Jurkat, Clone E6-1 (cell line): Measurements from ENCODE around the gene ANLN.
"Not testable (repeated sequence)": the region's sequence is repeated elsewhere in the genome, so short reads cannot be mapped to it uniquely, and the experiment has no call there.

Experiments used
- DNase-seq: peaks from one replicate; pipeline ENCODE4 v3.0.0-alpha.2; 2011; ENCODE audit warnings: low read depth, low spot score
- H3K4me3 ChIP-seq: 2 replicates; pipeline ENCODE4 v1.5.1; 2011; ENCODE audit warnings: mild to moderate bottlenecking, low read length, control low read depth, moderate library complexity

Gene ANLN

DNA sequence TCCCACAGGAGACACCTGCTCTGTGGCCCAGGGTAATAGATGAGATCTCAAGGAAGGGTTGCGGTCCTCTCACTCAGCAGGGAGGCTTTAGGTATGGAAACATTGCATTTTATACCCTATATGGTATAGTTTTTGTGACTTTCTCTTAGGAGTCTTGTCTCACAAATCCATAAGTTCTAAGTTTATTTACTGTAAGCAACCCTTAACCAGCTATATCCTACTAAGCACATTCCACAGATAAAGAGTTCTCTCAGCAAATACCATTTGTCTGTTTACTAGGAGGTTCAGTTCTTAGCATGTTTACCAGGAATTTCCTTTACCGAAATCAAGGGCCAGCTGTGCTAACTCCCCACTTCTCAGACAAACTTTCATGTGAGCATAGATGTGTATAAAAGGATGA, 66.9 kb downstream of the ANLN start:
- DNase-seq = no peak
- H3K4me3 ChIP-seq = no peak overlapping the region

DNA sequence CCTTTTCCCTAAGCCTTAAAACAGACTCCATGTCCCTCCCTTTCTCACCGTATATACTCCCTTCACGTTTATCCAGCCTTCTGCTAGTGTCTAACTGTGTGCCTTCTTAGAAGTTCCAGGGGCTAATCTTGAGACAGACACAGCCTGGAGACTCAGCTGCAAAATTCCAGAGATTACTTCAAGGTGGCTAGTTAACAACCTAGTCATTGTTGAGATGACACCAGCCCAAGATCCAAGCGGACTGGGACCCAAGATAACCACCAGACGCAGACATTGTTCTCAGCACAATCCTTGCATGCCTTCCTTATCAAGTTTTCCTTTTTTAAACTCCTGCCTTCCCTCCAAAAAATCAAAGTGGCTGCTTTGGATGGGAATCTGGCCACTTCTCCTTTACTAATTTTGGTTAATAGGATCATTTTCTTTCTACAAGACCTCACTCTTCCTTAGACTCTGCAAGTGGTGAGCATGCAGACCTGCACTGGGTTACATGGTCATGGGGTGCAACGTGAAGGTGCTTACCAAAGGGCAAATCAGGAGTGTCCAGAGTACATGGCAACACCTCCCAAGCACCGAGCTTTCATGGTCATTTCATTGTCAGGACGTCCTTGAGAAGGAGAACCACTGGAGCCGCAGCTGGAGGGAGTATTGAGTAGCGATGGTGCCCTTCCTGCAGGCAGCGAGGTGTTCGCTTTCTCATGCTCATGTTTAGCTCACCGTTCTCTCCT, 69.7 kb downstream of the ANLN start:
- H3K4me3 ChIP-seq = no peak overlapping the region
- no peak for DNase-seq

GRCh38 chr7:36460811-36461429, 71.3 kb downstream of the ANLN start:
- no peak for DNase-seq
- H3K4me3 ChIP-seq = no peak overlapping the region

DNA sequence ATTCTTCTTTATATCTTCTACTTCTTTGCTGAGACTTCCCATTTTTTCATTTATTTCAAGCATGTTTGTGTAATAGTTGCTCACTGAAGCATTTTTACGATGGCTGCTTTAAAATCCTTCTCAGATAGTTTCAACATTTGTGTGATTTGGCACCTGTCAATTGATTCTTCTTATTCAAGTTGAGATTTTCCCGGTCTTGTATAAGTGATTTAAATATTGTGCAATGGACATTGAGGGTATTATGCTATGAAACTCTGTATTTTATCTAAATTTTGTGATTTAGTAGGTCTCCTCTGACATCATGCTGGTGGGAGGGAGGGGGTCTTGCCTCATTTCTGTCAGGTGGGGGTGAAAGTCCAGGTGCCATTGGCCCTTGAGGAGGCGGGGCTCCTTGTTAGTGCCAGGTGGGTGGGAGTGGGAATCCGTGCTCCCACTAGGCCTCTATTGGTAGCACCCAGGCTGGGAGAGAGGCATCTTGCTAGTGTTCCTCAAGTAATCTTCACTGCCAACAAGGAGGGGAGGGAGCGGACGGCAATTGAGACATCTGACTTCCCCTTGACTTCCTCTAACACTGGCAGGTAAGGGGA, 73.0 kb downstream of the ANLN start:
- DNase-seq = no peak
- H3K4me3 ChIP-seq = no peak overlapping the region

DNA sequence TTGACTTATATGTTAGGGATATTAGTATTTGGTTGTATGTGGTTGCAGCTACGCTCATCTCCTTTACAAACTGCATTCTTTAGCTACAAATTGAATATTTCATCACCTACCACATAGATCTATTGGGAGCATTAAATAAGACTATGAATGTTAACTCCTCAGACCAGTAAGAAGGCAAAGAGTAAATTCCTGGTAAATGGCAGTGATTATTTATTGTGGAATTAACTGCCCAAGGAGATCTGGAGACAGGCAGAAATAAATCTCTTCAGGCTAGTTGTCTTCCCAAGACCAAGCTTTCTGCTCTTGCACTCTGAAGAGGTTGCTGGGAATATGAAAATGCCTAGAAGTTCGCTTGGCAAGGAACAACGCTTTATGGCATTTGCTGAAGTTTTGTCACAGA, 74.6 kb downstream of the ANLN start:
- DNase-seq = no peak
- H3K4me3 ChIP-seq = no peak overlapping the region

- DNase-seq, H3K4me3 ChIP-seq: not testable (repeated sequence)
These were observed 76.3 kb downstream of the ANLN start for GRCh38 chr7:36466001-36466400.

DNA sequence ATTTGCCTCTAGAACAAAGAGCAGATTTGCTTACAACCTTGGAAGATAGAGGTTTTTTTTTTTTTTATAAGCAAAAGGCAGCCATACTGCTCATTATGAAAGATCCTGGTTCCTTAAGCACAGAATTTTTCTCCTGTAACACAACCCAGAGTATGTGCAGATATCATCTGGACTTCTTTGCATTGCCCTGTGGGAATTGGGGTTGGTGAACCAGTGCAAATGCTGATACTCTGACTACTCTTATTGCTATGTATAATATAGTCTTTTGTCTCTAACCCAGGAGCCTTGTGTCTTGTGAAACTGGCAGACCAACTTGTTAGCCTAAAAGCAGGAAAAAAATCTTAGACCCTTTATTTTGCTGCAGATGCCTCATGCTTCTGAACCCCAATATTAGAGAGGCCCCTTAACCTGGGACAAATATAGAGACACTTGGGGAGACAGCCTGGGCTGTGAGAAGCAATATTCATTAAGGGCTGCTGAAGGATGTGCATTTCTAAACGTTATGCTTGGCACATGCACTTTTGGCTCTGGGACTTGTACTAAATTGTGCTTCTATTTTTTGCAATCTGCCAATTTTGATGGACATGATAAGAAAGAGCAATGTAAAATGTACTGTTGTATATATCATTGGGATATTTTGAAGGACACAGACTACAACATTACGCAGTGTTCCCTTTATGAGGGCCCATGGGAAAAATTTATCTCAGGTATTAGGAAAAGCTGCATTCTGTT, 78.9 kb downstream of the ANLN start:
- H3K4me3 ChIP-seq = no peak overlapping the region
- DNase-seq = no peak

DNA sequence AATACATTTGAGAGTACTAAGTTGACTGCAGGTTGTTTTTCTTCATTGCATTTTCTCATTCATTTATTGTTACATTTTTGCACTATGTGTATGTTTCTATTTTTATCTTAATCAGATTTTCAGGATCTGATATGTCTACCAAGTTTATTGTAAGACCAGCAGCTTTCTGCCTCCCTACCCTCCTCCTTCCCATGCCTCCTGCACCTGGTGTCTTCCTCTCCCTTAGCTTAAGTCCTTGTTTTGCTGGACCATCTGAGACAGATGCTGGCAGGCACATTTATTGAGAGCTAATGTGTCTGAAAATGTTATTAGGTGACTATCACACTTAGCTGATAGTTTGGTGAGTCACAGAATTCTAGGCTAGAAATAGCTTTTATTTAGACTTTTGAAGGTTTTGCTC, 79.6 kb downstream of the ANLN start:
- DNase-seq = no peak
- H3K4me3 ChIP-seq = no peak overlapping the region

DNA sequence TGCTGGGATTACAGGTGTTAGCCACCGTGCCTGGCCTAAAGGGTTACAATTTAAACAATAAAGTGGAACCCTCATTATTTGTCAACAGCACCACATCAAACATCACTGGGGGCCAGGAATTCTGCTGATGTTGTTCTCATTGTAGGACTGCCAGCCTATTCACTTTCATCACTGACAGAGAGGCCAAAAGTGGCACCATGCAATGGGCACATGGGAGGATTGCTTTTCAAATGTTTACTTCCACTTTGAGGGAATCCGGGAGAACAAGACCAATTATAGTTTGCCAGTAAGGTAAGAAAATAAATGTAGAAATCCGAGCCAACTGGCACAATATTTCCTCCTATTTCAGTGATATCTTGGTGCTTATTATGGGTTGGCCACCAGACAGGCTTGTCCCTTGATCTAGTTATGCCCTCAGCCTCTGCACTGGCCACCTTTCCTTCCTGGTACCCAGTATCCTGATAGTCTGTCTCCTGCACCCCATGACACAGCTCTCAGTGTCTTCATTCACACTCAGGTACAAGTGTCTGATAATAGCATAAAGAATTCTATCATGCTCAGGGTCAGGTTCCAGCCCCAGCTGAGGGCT, 82.6 kb downstream of the ANLN start:
- DNase-seq = no peak
- H3K4me3 ChIP-seq = no peak overlapping the region

DNA sequence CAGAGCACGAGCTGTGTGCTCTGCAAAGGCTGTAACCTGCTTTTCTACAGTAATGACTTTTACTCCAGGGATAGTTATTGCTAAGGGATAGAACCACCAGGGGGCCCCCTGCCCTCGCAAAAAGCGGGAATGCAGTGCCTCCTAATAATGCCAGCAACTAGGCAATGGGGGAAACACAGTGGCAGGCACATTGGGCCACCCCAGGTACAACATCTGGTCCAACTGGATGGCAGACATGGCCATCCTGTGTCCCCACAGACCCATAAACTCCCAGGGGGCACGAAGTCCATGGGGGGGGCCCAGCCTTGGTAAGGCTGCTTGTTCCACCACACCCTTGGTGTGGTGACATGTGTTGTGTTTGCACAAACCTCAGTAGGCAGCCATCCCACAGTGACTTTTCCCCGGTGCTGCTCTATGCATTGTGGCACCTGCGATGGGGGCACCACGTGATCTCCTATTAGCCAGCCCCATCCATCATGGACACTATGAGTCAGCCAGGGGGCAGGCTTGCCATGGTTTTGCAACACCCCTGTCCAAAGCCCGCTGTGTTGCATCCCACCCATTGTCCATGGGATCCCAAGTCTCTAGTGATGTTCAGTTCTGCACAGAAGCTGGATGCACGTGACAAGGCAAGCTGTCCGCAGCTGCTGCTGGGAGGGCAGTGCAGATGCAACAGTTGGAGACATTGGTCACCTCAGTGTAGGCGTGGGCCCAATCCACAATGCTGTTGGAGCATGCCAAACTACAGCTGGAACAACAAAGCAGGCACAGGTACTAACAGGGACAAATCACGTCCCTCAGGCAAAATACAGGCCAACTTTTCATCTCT, 84.0 kb downstream of the ANLN start:
- DNase-seq = peak; percentile 32
- H3K4me3 ChIP-seq = no peak overlapping the region

DNA sequence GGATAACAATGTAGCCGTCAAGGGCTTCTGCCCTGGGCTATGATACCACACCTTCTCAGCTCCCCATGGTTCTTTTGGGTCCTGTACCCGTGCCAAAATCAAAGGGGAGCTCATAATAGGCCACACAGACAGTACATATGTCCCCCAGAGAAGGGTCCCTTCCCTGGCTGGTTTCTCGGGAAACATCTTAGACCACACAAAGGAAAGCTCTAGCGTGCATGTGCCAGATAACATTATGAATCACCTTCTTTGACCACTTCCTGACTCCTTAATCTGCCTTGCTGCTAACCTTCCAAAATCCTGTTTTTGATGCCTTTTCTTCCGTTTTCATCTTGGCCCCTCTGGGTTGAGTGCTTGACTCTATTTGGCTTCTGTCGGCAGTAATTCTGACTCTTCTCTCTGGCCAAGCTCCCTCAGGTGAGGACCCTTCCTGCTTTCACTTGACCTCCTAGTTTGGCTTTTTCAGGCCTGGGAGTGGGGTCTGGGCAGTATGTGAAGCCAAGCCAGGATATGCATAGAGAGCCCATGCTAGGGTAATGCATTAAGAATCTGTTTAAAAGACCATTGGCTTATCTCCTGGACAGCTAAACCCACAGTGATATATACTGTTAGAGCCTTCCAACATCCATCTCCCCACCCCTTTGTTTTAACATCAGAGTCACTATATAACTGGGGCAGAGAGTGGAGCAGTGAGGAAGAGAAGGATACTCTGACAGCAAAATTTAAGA, 84.8 kb downstream of the ANLN start:
- peak; percentile 84 for DNase-seq
- no peak overlapping the region for H3K4me3 ChIP-seq

DNA sequence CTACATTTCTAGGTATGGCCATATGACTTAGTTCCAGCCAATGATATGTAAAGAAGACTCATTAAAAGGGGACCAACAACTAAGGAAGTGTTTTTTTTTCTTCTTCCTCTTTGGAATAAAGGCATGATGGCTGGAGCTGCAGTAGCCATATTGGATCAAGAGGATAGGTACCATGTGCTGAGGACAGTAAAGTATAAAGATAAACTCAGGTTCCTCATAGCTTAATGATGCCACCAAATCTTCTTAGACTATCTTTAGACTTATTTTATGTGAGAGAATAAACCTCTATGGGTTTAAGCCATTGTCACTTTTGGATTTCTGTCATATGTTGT, 85.3 kb downstream of the ANLN start:
- DNase-seq = no peak
- H3K4me3 ChIP-seq = no peak overlapping the region

DNA sequence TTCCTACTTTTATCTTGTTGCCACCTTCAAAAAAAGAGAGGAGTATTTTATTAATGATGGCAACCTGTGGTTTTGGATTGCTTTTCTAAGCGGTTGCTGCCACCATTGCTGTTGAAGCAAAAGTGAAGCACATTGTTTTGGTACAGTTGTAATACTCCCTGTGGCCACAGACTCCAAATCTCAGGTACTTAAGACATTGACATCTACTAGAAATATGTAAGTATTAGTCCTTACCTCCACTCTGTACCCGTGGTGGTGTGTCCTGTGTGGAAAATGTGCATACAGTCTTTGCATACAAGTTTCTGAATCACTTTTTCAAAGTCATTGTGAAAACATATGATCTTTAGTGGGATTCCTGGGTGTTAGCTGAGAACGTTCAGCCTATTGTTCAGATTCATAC, 85.7 kb downstream of the ANLN start:
- no peak overlapping the region for H3K4me3 ChIP-seq
- DNase-seq = peak; percentile 54

DNA sequence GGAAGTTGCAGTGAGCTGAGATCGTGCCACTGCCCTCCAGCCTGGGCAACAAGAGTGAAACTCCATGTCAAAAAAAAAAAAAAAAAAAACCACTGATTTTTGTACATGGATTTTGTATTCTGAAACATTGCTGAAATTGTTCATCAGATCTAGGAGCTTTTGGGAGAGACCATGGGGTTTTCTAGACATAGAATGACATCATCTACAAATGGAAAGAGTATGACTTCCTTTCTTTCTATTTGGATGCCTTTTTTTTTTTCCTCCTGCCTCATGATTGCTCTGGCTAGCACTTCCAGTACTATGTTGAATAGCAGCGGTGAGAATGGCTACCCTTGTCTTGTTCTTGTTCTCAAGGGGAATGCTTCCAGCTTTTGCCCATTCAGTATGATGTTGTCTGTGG, 89.1 kb downstream of the ANLN start:
- no peak for DNase-seq
- no peak overlapping the region for H3K4me3 ChIP-seq

- not testable (repeated sequence) for DNase-seq, H3K4me3 ChIP-seq
These were observed 94.2 kb downstream of the ANLN start for GRCh38 chr7:36483853-36484252.

DNA sequence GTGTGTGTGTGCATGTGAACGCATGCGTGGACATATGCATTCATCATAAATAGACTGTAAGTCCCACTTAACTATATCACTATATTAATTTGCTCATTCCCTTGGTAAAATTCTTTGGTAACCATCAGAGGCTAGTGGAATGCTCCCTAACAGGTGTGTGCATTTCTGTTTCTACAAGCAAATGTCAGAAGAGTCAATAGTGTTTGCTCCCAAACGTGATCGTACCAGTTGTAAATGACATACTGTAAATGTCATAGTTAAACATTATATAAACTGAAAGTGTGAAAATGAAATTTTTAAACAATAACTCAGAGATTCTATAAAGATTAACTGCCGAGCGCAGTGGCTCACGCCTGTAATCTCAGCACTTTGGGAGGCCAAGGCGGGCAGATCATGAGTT, 94.6 kb downstream of the ANLN start:
- no peak overlapping the region for H3K4me3 ChIP-seq
- no peak for DNase-seq

DNA sequence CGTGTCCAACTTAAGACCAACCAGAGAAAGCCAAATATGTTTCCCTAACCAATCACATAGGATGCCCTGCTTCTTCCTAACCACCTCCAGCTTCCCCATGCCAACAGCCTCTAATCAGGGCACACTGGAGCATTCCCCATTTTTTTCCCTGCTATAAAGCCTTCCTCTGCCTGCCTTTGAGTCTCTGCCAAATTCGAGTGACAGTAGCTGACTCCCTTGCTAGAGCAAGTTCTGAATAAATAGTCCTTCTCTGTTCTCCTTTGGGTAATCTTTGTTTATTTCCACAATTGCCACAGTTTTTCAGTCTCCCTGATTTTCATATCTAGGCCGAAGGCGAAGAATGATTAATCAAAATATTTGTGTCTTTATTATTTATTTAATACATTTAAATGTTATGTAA, 96.7 kb downstream of the ANLN start:
- no peak overlapping the region for H3K4me3 ChIP-seq
- no peak for DNase-seq

DNA sequence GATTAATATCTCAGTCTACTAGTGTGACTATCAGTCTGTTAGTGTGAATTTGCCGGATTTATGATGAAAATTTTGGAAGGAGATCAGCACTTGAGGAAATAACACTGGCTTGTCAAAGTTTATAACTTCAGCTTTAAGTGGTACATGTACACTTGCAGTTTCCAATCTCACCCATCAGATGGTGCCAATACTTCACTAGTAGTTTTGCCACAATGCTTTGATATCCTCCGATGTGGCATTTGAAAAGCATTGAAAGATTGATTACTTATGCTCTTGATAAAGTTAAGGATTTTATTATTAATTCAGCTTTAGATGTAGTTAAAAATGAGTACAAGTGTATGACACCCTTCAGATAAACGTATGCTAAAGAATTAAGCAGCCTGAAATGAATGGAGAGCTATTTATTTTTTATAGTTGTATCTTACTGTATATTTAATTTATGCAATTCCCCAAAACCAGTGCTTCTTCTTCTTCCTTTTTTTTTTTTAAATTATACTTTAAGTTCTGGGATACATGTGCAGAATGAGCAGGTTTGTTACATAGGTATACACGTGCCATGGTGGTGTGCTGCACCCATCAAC, 98.2 kb downstream of the ANLN start:
- peak; percentile 75 for DNase-seq
- no peak overlapping the region for H3K4me3 ChIP-seq
